Psoas muscle (tissue), 8 donors: Measurements from ENCODE around the gene FBXO10. TPM values are rescaled to one million over a fixed set of nuclear protein-coding genes. Genes with fewer than 3 reads are reported as not detected.

Experiments used
- ATAC-seq, 4 donors: fragments of 200-7000 bp; cut with Tn5 transposase; one replicate each; pipeline ENCODE4 v1.9.1; 2020; ENCODE audit warnings: moderate library complexity in 3 of 4, mild to moderate bottlenecking in 2 of 4
- DNase-seq, 2 donors: peaks; one replicate each; pipeline ENCODE4 v3.0.0-alpha.2; 2020
- H3K27ac ChIP-seq: fragments of 200-600 bp; one replicate; pipeline ENCODE4 v1.8.0; 2022
- H3K27me3 ChIP-seq, 3 donors: fragments of 200-600 bp in 1 of 3; one replicate each; pipeline versions ENCODE4 v1.6.1 to v1.8.0; 2013 to 2022; ENCODE audit warnings: low read length in 2 of 3, mild to moderate bottlenecking in 2 of 3, moderate library complexity in 1 of 3; ENCODE audit not compliant: insufficient read depth in 3 of 3
- H3K36me3 ChIP-seq, 2 donors: fragments of 200-600 bp in 1 of 2; one replicate each; pipeline versions ENCODE4 v1.6.1 to v1.8.0; 2013 to 2022; ENCODE audit warnings: low read depth in 1 of 2, mild to moderate bottlenecking in 1 of 2, moderate library complexity in 1 of 2; ENCODE audit not compliant: insufficient read depth in 1 of 2
- H3K4me1 ChIP-seq: fragments of 200-600 bp; one replicate; pipeline ENCODE4 v1.8.0; 2022
- H3K4me3 ChIP-seq: fragments of 200-600 bp; one replicate; pipeline ENCODE4 v1.8.0; 2022; ENCODE audit warnings: mild to moderate bottlenecking
- H3K9me3 ChIP-seq: fragments of 200-600 bp; one replicate; pipeline ENCODE4 v1.8.0; 2022
- WGBS, 3 donors: extraction: QIAGEN DNeasy Blood & Tissue Kit; methylation state at CpG; one replicate each; pipeline versions ENCODE4 v1.1.6 to v1.1.7; 2013; 5-methylcytosine and 5-hydroxymethylcytosine counted together
- intact Hi-C, 2 donors: fragments of 100-400 bp; cut with DNase I; formaldehyde crosslinking; loops; one replicate each; pipeline versions ENCODE4 v1.11.0 to v1.14.2; 2022
- polyA plus RNA-seq, 3 donors: library from polyadenylated mRNA; stranded (reverse); fragments of 200-250 nt; gene quantifications; one replicate each; pipeline ENCODE4 v1.2.3, GENCODE V29; 2013
- total RNA-seq, 4 donors: library from RNA; stranded (reverse); fragmentation: NEBNext Ultra II Directional in 2 of 4; extraction: Animal tissue kit (Norgen Biotek cat#: 25700) in 2 of 4; gene quantifications; one replicate each; pipeline versions ENCODE4 v1.2.1 to v1.2.4, GENCODE V29; 2021 to 2023
- TF ChIP-seq, protein P1 (sequence below): fragments of 200-600 bp; IDR thresholded peaks from one replicate; pipeline ENCODE4 v1.8.0; 2022; ENCODE audit warnings: antibody characterized with exemption
- donor health status: healthy with polysubstance abuse.
- donor health status: DM: no; HTN: no; CAD: no; lungs with moderate emphysema.
- donor health status: Bipolar disorder and iron deficiency.
- donor health status: healthy.
- donor health status: DM: yes; HTN: yes; CAD: no.
- donor health status: DM: no; HTN: no; CAD: no.
- donor health status: DM: no; HTN: no; CAD: no.
- donor health status: DM: yes; HTN: yes; CAD: no.

Gene FBXO10
- total and polyA plus RNA-seq, 7 donors: 12.1 to 90.4 (median 31.7) TPM

GRCh38 chr9:37498457-37498856 lies 77.7 kb downstream of the FBXO10 start:
- Histone ChIP-seq H3K36me3 (peaks cover 5 to 84% of the 10 kb centered on the region in 2 donors), H3K4me3 (no peak overlapping the region), H3K27ac (no peak overlapping the region), H3K27me3 (no peaks in the 10 kb centered on the region), H3K9me3 (no peaks in the 10 kb centered on the region), H3K4me1 (peaks cover 9% of the 10 kb centered on the region)
- no peak for DNase-seq
- 59 to 97% (median 94%) methylated on average over 3 of the region's 3 CpGs for WGBS, 3 donors
- intact Hi-C loops: no loop called here
- TF ChIP-seq, protein P1, sequence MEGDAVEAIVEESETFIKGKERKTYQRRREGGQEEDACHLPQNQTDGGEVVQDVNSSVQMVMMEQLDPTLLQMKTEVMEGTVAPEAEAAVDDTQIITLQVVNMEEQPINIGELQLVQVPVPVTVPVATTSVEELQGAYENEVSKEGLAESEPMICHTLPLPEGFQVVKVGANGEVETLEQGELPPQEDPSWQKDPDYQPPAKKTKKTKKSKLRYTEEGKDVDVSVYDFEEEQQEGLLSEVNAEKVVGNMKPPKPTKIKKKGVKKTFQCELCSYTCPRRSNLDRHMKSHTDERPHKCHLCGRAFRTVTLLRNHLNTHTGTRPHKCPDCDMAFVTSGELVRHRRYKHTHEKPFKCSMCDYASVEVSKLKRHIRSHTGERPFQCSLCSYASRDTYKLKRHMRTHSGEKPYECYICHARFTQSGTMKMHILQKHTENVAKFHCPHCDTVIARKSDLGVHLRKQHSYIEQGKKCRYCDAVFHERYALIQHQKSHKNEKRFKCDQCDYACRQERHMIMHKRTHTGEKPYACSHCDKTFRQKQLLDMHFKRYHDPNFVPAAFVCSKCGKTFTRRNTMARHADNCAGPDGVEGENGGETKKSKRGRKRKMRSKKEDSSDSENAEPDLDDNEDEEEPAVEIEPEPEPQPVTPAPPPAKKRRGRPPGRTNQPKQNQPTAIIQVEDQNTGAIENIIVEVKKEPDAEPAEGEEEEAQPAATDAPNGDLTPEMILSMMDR: no peak
- no peak for ATAC-seq

GRCh38 chr9:37497320-37497719 lies 78.9 kb downstream of the FBXO10 start:
- ATAC-seq (no peak), DNase-seq (no peak)
- TF ChIP-seq, protein P1: no peak
- H3K27me3 ChIP-seq: no peaks in the 10 kb centered on the region
- H3K27ac ChIP-seq: no peak overlapping the region
- 87 to 97% (median 96%) methylated on average over 3 of the region's 3 CpGs for WGBS, 3 donors
- no peaks in the 10 kb centered on the region for H3K9me3 ChIP-seq
- H3K4me1 ChIP-seq: peaks cover 9% of the 10 kb centered on the region
- H3K36me3 ChIP-seq: peaks cover 11 to 84% of the 10 kb centered on the region in 2 donors
- intact Hi-C loops: no loop called here
- no peak overlapping the region for H3K4me3 ChIP-seq

GRCh38 chr9:37496020-37496419 lies 80.2 kb downstream of the FBXO10 start:
- Histone ChIP-seq H3K27me3 (no peaks in the 10 kb centered on the region), H3K36me3 (peaks cover 11 to 81% of the 10 kb centered on the region in 2 donors), H3K27ac (peak overlapping the region; percentile 51), H3K4me3 (no peak overlapping the region), H3K4me1 (peaks cover 9% of the 10 kb centered on the region), H3K9me3 (no peaks in the 10 kb centered on the region)
- WGBS, 3 donors: 66 to 95% (median 74%) methylated on average over 4 of the region's 4 CpGs
- peak; percentile 26 to 60 (median 32) for ATAC-seq
- no peak for DNase-seq
- intact Hi-C loops: no loop called here
- TF ChIP-seq, protein P1: no peak

- no peaks in the 10 kb centered on the region for H3K27me3 ChIP-seq
- peak; percentile 72 to 88 (median 79) for ATAC-seq
- no peaks in the 10 kb centered on the region for H3K9me3 ChIP-seq
- H3K4me3 ChIP-seq: no peak overlapping the region
- 45 to 69% (median 50%) methylated on average over 5 of the region's 5 CpGs for WGBS, 3 donors
- intact Hi-C loops: no loop called here
- H3K4me1 ChIP-seq: peaks cover 9% of the 10 kb centered on the region
- TF ChIP-seq, protein P1: no peak
- peak overlapping the region; percentile 51 for H3K27ac ChIP-seq
- peaks cover 11 to 81% of the 10 kb centered on the region in 2 donors for H3K36me3 ChIP-seq
- no peak for DNase-seq
Observed at GRCh38 chr9:37495571-37495970, 80.6 kb downstream of the FBXO10 start.

- H3K4me1 ChIP-seq: peaks cover 12% of the 10 kb centered on the region
- TF ChIP-seq, protein P1: no peak
- peaks cover 11 to 73% of the 10 kb centered on the region in 2 donors for H3K36me3 ChIP-seq
- no peak for DNase-seq
- H3K27me3 ChIP-seq: no peaks in the 10 kb centered on the region
- peak in 1 of 4 donors; percentile 39 for ATAC-seq
- no peak overlapping the region for H3K4me3 ChIP-seq
- WGBS, 3 donors: 68 to 87% (median 82%) methylated on average over 1 of the region's 1 CpG
- intact Hi-C loops: no loop called here
- H3K27ac ChIP-seq: no peak overlapping the region
- no peaks in the 10 kb centered on the region for H3K9me3 ChIP-seq
Observed at GRCh38 chr9:37491939-37492338, 84.2 kb downstream of the FBXO10 start.
